GM18502 (cell line): Measurements from ENCODE around the gene PRR23E.

Experiments used
- ATAC-seq: cut with Tn5 transposase; IDR thresholded peaks from one replicate; pipeline ENCODE4 v1.9.1; 2021; ENCODE audit warnings: mild to moderate bottlenecking; ENCODE audit not compliant: unreplicated experiment, poor library complexity

Gene PRR23E

GRCh38 chr3:127162947-127163645, 29.8 kb upstream of the PRR23E start:
- ATAC-seq = no peak

- ATAC-seq = no peak
Measured at GRCh38 chr3:127164615-127165014, 28.3 kb upstream of the PRR23E start.

- no peak for ATAC-seq
Measured at GRCh38 chr3:127165036-127165435, 27.9 kb upstream of the PRR23E start.

- no peak for ATAC-seq
Measured at GRCh38 chr3:127165694-127166485, 27.0 kb upstream of the PRR23E start.

GRCh38 chr3:127166501-127167065, 26.3 kb upstream of the PRR23E start:
- no peak for ATAC-seq

DNA sequence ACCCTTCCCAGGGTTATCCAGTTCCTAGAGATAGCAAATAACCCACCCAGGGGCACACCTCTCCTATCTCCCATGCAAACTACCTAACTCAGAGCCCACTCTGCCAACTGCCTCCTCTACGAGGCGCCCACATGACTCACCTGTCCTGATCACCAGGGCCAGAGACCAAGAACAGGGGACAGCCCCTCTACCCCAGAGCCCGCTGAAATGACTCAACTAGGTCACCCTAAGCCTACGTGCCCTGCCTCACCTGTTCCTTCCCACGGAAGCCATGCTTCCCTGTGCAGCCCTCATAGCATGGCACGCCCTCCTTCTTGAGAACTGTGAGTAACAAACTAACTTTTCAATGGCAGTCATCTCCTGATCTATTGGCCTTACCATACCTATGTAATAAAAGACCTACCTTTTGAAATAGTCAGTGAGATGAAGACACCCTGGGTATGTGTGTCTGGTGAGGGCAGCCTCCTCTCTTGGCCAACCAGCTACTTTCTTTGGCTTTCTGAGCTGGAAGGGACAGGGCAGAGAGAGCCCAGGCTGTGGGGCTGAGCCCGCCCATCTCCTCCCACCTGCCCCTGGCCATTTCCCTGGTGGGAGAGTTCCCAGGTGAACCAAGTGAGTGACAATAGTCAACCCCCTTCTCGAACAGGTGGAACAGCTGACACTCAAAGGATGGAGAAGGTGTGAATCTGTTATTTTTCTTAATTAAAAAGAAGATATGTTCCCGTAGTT, 25.5 kb upstream of the PRR23E start:
- no peak for ATAC-seq

DNA sequence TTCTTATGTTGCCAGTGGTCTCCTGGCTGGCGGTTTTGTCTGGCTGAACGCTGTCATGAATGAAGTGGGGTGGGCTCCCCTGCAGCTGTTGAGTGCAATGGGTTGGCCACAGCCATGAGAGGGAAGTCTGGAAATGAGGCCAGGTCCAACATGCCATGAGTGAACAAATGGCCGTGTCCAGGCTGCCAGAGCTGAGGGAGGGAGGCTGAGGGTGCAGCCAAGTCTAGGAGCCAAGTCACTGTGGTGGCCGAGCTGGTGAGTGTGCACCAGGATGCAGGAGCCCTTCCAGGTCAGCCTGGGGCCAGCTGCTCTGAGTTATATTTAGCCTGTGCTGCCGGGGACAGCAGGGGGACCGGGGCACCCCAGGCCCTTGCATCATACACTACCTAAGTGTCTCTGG, 24.7 kb upstream of the PRR23E start:
- no peak for ATAC-seq

DNA sequence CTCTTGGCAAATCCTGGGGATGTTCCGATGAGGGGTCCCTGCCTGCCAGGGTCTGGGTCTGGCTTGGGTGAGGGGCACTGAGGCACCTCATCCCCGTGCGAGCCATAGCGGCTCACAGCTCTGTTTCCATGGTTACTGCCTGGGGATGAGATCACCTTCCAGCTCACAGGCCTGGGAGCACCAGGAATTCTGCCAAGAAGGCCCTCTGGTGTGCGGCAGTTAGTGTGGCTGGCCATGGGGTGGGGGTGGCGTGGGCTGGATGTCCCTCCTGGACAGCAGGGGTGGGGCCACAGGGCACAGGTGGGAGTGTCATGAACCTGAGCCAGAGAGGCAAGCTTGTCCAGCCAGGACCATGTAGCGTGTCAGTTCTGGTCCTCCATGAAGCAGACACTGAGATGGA, 22.1 kb upstream of the PRR23E start:
- no peak for ATAC-seq

GRCh38 chr3:127171320-127171719, 21.6 kb upstream of the PRR23E start:
- no peak for ATAC-seq

- ATAC-seq = no peak
Measured at GRCh38 chr3:127171721-127172120, 21.2 kb upstream of the PRR23E start.

- no peak for ATAC-seq
Measured at GRCh38 chr3:127172211-127172610, 20.7 kb upstream of the PRR23E start.

GRCh38 chr3:127172781-127173515, 20.0 kb upstream of the PRR23E start:
- no peak for ATAC-seq

DNA sequence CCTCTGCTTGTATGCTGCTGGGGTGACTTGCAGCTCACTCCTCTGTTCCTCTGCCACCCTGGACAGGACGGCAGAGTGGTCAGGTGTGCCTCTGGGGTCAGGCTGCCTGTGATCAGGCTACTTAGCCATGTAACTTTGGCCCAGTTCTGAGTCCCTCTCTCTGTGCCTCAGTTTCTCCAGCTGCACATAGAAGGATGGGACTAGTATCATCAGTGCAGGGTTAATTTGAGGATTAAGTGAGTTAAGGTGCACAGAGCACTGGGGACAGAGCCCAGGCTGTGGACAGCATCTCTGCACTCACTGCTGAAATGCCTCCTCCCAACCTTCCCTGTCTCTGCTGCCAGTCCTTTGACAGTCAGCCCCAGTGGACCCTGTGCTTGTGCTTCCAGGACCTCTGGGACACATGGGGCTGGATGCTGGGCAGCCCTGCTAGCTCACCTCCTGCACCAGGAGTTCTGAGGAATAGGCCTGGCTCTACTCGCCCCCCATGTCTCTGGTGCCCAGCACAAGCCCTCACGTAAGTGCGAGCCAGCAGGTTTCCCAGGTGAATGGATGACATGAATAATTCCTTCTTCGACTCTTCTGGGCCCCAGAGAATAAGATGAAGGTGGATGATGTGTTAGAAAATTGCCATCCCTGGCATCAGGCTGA, 19.3 kb upstream of the PRR23E start:
- no peak for ATAC-seq

- no peak for ATAC-seq
Measured at GRCh38 chr3:127174284-127174683, 18.6 kb upstream of the PRR23E start.

DNA sequence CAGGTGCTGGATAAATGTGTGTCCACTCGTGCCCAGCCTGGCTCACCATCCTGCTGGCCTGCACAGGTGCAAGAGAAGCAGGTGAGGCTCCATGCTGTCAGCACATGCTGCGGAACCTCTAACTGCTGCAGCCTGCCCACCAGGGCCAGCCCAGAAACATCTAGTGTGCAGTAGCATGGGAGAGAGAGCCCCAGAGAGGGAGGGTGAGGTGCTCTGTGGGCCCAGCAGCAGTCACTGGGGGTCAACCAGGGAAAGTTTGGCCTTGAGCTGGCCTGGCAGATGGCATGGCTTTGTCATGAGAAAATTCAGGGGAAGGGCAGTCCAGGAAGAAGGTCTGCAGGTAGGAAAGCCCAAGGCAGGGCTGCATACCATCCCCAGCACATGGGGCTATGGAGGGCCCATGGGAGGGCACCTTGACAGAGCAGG, 18.2 kb upstream of the PRR23E start:
- ATAC-seq = no peak

DNA sequence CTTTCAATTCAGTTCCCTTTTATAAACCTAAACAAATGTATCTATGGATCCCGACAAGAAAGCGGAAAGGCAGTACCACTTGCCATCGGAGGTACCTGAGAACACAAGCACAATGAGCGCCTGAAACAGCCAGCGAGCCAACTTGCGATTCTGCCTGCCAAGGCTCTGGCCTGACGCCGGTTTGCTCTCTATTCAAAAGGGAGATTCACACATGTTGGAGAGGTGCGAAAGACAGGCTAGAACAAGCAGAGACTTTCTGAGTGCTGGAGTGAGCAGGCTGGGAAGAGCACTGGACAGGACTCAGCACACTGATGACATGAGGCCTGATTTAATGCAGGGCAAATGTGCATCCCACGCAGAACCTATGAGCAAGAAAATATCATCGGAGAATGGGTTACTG, 17.7 kb upstream of the PRR23E start:
- no peak for ATAC-seq

DNA sequence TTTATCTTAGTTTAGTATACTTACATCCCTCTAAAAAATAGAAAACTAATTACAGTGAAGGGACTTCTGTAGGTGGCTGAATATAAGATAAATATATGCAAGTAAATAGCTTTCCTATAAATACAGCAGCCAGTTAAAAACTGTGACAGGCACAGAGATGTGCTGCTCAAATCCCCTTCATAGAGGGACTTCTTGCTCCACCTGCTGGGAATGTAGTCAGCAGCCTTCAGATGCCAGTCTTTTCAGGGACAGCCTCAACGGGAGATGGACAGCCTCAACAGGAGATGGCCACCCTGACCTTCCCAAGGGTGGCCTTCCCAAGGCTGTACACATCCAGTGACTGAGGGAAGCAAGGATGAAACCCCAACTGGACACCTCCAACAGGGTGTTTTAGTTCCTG, 15.7 kb upstream of the PRR23E start:
- ATAC-seq = no peak

DNA sequence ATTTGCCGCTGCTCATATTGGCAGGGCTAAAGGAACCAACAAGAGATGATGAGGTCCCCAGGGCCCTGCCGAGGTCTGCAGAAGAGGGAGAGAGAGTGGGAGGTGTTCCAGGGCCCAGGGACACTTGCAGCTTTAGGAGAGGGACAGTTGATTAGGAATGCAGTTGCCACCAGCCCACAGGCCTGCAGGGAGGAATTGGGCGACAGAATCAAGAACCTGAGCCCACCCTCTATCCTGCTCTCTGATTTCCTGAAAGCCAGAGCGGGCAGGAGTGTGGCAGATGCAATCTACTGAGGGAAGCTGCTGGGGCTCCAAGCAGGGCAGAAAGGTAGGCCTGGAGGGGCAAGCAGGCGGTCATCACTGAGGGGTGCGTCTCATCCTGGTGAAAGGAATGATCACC, 12.1 kb upstream of the PRR23E start:
- no peak for ATAC-seq

- ATAC-seq = no peak
Measured at GRCh38 chr3:127182431-127182830, 10.5 kb upstream of the PRR23E start.
